ENCODE results near the gene PIM3.
A peak's percentile ranks its signal among the peaks of the same experiment; 100 is the strongest.

Gene PIM3

GRCh38 chr22:49943405-49943765, 17.2 kb upstream of the PIM3 start:
- no peak for DNase-seq (ENCODE audit: low spot score)

- DNase-seq (ENCODE audit: low spot score): no peak
Measured at GRCh38 chr22:49943771-49944398, 16.7 kb upstream of the PIM3 start.

- no peak for DNase-seq (ENCODE audit: low spot score)
Measured at GRCh38 chr22:49944399-49944891, 16.1 kb upstream of the PIM3 start.

GRCh38 chr22:49945042-49945794, 15.4 kb upstream of the PIM3 start:
- peak; percentile 55 for DNase-seq (ENCODE audit: low spot score)

- DNase-seq (ENCODE audit: low spot score): no peak
Measured at GRCh38 chr22:49946612-49947295, 13.8 kb upstream of the PIM3 start.

GRCh38 chr22:49947296-49947622, 13.3 kb upstream of the PIM3 start:
- DNase-seq (ENCODE audit: low spot score): no peak

GRCh38 chr22:49948116-49948957, 12.2 kb upstream of the PIM3 start:
- no peak for DNase-seq (ENCODE audit: low spot score)

- DNase-seq (ENCODE audit: low spot score): no peak
Measured at GRCh38 chr22:49948958-49949913, 11.3 kb upstream of the PIM3 start.

GRCh38 chr22:49949914-49950292, 10.7 kb upstream of the PIM3 start:
- DNase-seq (ENCODE audit: low spot score): no peak

GRCh38 chr22:49950396-49950994, 10.1 kb upstream of the PIM3 start:
- DNase-seq (ENCODE audit: low spot score): no peak

- DNase-seq (ENCODE audit: low spot score): no peak
Measured at GRCh38 chr22:49951000-49951677, 9.4 kb upstream of the PIM3 start.

- no peak for DNase-seq (ENCODE audit: low spot score)
Measured at GRCh38 chr22:49951678-49951985, 8.9 kb upstream of the PIM3 start.

GRCh38 chr22:49951986-49952896, 8.3 kb upstream of the PIM3 start:
- DNase-seq (ENCODE audit: low spot score): no peak

GRCh38 chr22:49953027-49953679, 7.4 kb upstream of the PIM3 start:
- DNase-seq (ENCODE audit: low spot score): no peak

- no peak for DNase-seq (ENCODE audit: low spot score)
Measured at GRCh38 chr22:49953680-49954344, 6.8 kb upstream of the PIM3 start.

- no peak for DNase-seq (ENCODE audit: low spot score)
Measured at GRCh38 chr22:49954354-49954753, 6.2 kb upstream of the PIM3 start.

GRCh38 chr22:49954991-49955580, 5.5 kb upstream of the PIM3 start:
- DNase-seq (ENCODE audit: low spot score): no peak
